Lower leg skin (tissue), 3 donors: ENCODE measurements around the gene SLC9A9.

Source experiments
- POLR2A ChIP-seq, 2 donors: fragments of 450-650 bp; IDR thresholded peaks; one replicate each; pipeline ENCODE4 v1.6.1; 2016 to 2017; ENCODE audit warnings: antibody characterized with exemption in 2 of 2, mild to moderate bottlenecking in 1 of 2, moderate library complexity in 1 of 2
- TF ChIP-seq, protein P1 (sequence below), 3 donors: fragments of 450-650 bp; IDR thresholded peaks; one replicate each; pipeline ENCODE4 v1.5.1; 2016; ENCODE audit warnings: antibody characterized with exemption in 3 of 3, mild to moderate bottlenecking in 3 of 3, moderate library complexity in 2 of 3

DNA sequence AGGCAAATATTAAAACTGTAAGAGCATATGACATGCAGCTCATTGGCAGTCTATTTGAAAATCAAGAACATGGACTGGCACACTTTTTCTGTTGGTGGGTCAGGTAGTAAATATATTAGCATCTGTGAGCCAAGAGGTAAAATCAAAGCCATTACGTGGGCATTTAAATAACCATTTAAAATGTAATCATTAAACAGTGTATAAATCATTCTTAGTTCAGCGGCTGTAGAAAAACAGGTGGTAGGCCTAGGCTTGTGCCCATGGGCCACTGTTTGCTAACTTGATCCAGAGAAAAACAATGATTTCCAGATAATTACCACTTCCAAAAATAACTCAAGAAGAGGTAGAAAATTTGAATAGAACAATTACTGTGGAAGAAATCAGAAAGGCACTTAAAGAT, 623.6 kb downstream of the SLC9A9 start:
- TF ChIP-seq POLR2A (IDR thresholded peaks at IDR 0.05): no peak
- TF ChIP-seq, protein P1, sequence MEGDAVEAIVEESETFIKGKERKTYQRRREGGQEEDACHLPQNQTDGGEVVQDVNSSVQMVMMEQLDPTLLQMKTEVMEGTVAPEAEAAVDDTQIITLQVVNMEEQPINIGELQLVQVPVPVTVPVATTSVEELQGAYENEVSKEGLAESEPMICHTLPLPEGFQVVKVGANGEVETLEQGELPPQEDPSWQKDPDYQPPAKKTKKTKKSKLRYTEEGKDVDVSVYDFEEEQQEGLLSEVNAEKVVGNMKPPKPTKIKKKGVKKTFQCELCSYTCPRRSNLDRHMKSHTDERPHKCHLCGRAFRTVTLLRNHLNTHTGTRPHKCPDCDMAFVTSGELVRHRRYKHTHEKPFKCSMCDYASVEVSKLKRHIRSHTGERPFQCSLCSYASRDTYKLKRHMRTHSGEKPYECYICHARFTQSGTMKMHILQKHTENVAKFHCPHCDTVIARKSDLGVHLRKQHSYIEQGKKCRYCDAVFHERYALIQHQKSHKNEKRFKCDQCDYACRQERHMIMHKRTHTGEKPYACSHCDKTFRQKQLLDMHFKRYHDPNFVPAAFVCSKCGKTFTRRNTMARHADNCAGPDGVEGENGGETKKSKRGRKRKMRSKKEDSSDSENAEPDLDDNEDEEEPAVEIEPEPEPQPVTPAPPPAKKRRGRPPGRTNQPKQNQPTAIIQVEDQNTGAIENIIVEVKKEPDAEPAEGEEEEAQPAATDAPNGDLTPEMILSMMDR (IDR thresholded peaks at IDR 0.05): no peak
